K562 (cell line): ENCODE data around the gene ZFAND2B. TPM values are rescaled to one million over a fixed set of nuclear protein-coding genes. Genes with fewer than 3 reads are reported as not detected.
A peak's percentile ranks its signal among the peaks of the same experiment; 100 is the strongest.

ENCODE experiments used
- CBX5 ChIP-seq: IDR thresholded peaks from 2 replicates; pipeline ENCODE4 v1.6.1; 2014; ENCODE audit warnings: low read depth, borderline replicate concordance
- CEBPG ChIP-seq, 3 experiments: fragments of 200-800 bp in 1 of 3; sonication (Bioruptor generic) in 1 of 3; sonication (generic) in 1 of 3; formaldehyde crosslinking in 1 of 3; IDR thresholded peaks in 2 of 3; conservative IDR thresholded peaks in 1 of 3; 2 replicates each; pipeline versions ENCODE4 v1.6.1 to v1.8.0; 2016 to 2022; ENCODE audit warnings: missing compliant biosample characterization in 2 of 3, missing genetic modification characterization in 2 of 3, mild to moderate bottlenecking in 1 of 3, missing genetic modification reagents in 1 of 3
- CSDE1 ChIP-seq, 2 experiments: fragments of 450-650 bp; IDR thresholded peaks; 2 replicates each; pipeline ENCODE4 v1.6.1; 2016; ENCODE audit warnings: mild to moderate bottlenecking in 1 of 2
- CTCF ChIP-seq, 3 experiments: IDR thresholded peaks in 2 of 3; conservative IDR thresholded peaks in 1 of 3; 2 replicates each; pipeline ENCODE4 v1.5.1; 2011 to 2012; ENCODE audit warnings: low read length in 3 of 3, mild to moderate bottlenecking in 3 of 3, control low read depth in 2 of 3, improper control_type of control experiment in 1 of 3, inconsistent platforms in 1 of 3, low read depth in 1 of 3, mixed read lengths in 1 of 3, moderate library complexity in 1 of 3; ENCODE audit not compliant: insufficient read depth in 2 of 3
- GTF2F1 ChIP-seq: IDR thresholded peaks from 2 replicates; pipeline ENCODE4 v1.6.1; 2011; ENCODE audit warnings: low read depth, low read length, improper control_type of control experiment
- MIER1 ChIP-seq: fragments of 450-650 bp; IDR thresholded peaks from 2 replicates; pipeline ENCODE4 v1.6.1; 2016; ENCODE audit warnings: antibody characterized with exemption, mild to moderate bottlenecking, low read depth
- NFRKB ChIP-seq: fragments of 450-650 bp; IDR thresholded peaks from 2 replicates; pipeline ENCODE4 v1.6.1; 2016; ENCODE audit warnings: low read depth
- OTX1 ChIP-seq: fragments of 450-650 bp; formaldehyde crosslinking; IDR thresholded peaks from 2 replicates; pipeline ENCODE4 v1.4.0; 2022; ENCODE audit warnings: mild to moderate bottlenecking
- POLR2A ChIP-seq: fragments of 450-650 bp; conservative IDR thresholded peaks from 2 replicates; pipeline ENCODE4 v1.6.1; 2016
- REST ChIP-seq, 2 experiments: fragments of 450-650 bp; formaldehyde crosslinking in 1 of 2; IDR thresholded peaks; 2 replicates each; pipeline versions ENCODE4 v1.4.0 to v1.6.1; 2014 to 2020; ENCODE audit warnings: mild to moderate bottlenecking in 2 of 2, borderline replicate concordance in 1 of 2, low read depth in 1 of 2
- TAF1 ChIP-seq: IDR thresholded peaks from 2 replicates; pipeline ENCODE4 v1.6.1; 2011; ENCODE audit warnings: mild to moderate bottlenecking, low read length, moderate library complexity; ENCODE audit not compliant: insufficient read depth, control insufficient read depth, severe bottlenecking; ENCODE audit errors: extremely low read depth
- UBTF ChIP-seq, 2 experiments: IDR thresholded peaks; 2 replicates each; pipeline ENCODE4 v1.6.1; 2012; ENCODE audit warnings: improper control_type of control experiment in 2 of 2, low read depth in 2 of 2, low read length in 2 of 2, borderline replicate concordance in 1 of 2
- ZNF41 ChIP-seq: fragments of 250-450 bp; sonication (Bioruptor Pico); conservative IDR thresholded peaks from 2 replicates; pipeline ENCODE4 v1.4.0; 2020; ENCODE audit warnings: mild to moderate bottlenecking
- polyA plus RNA-seq, 8 experiments: library from polyadenylated mRNA; depleted of rRNA in 4 of 8; stranded (reverse) in 5 of 8; unstranded in 3 of 8; fragments of >200 nt; fragmentation: Nextera tagmentation in 2 of 8; fragmentation: Illumina TruSeq in 1 of 8; extraction: Ambion mirVana in 2 of 8; extraction: Trizol in 1 of 8; gene quantifications; 2 replicates each; pipeline versions ENCODE4 v1.2.1 to v1.2.3, GENCODE V29; 2011 to 2014; ENCODE audit warnings: inconsistent platforms in 1 of 8, missing spikeins in 1 of 8
- total RNA-seq, 7 experiments: library from RNA; depleted of rRNA in 6 of 7; stranded (reverse); fragments of >200 nt in 6 of 7; fragmentation: Illumina TruSeq in 2 of 7; extraction: Trizol in 2 of 7; gene quantifications; 2 replicates each; pipeline versions ENCODE4 v1.2.1 to v1.2.3, GENCODE V29; 2011 to 2021; ENCODE audit warnings: low replicate concordance in 1 of 7

ZFAND2B gene
- total and polyA plus RNA-seq, 9 of the 15 experiments (the other 6 are each of a cell fraction or from before 2014, with no cell fraction given): 9.9 to 33.3 (median 26.1) TPM

- TF ChIP-seq REST (IDR thresholded peaks at IDR 0.05; ENCODE audit: borderline replicate concordance) (no peak), REST (CRISPR knock-in tag; IDR thresholded peaks at IDR 0.05; ENCODE audit: low read depth) (0 out of 2 replicates have a peak, but pooled peaks have one; percentile 47), POLR2A (peak; percentile 86), OTX1 (CRISPR knock-in tag) (no peak), CEBPG (CRISPR knock-in tag; IDR thresholded peaks at IDR 0.05) (peak; percentile 59; the same call in 1 of the 2 replicates), CEBPG (tag; conservative IDR thresholded peaks at IDR 0.05 in 1 of 2, IDR thresholded peaks at IDR 0.05 in 1 of 2) (no peak), GTF2F1 (no peak), CTCF (IDR thresholded peaks at IDR 0.05 in 2 of 3, conservative IDR thresholded peaks at IDR 0.05 in 1 of 3; ENCODE audit: insufficient read depth in 2 of 3, low read depth in 1 of 3, low read length in 3 of 3) (no peak; a peak in 1 of 6 replicates), CBX5 (no peak), NFRKB (no peak), MIER1 (no peak), UBTF (IDR thresholded peaks at IDR 0.05; ENCODE audit: borderline replicate concordance in 1 of 2, low read depth in 2 of 2, low read length in 2 of 2) (peak; percentile 29 to 80; a peak in 1 of 4 replicates), ZNF41 (CRISPR knock-in tag) (no peak), TAF1 (peak; percentile 88), CSDE1 (IDR thresholded peaks at IDR 0.05) (no peak)
Observed at GRCh38 chr2:219229305-219230058, 22.9 kb downstream of the ZFAND2B start, which contains the start of the genes ANKZF1 and ATG9A (continued).
